Right lobe of liver (tissue), 4 donors: ENCODE data around the gene KSR2.

Experiments used
- POLR2A ChIP-seq: fragments of 450-650 bp; IDR thresholded peaks from one replicate; pipeline ENCODE4 v1.6.1; 2017; ENCODE audit warnings: antibody characterized with exemption, mild to moderate bottlenecking
- TF ChIP-seq, protein P1 (sequence below), 4 donors: fragments of 200-600 bp in 3 of 4; fragments of 450-650 bp in 1 of 4; IDR thresholded peaks; one replicate each; pipeline versions ENCODE4 v1.5.1 to v1.8.0; 2016 to 2022; ENCODE audit warnings: antibody characterized with exemption in 4 of 4, mild to moderate bottlenecking in 2 of 4
- donor health status: DM: no; HTN: no; CAD: no.
- donor health status: DM: no; HTN: no; CAD: no.
- donor health status: DM: no; HTN: yes; CAD: no.

- TF ChIP-seq, protein P1, sequence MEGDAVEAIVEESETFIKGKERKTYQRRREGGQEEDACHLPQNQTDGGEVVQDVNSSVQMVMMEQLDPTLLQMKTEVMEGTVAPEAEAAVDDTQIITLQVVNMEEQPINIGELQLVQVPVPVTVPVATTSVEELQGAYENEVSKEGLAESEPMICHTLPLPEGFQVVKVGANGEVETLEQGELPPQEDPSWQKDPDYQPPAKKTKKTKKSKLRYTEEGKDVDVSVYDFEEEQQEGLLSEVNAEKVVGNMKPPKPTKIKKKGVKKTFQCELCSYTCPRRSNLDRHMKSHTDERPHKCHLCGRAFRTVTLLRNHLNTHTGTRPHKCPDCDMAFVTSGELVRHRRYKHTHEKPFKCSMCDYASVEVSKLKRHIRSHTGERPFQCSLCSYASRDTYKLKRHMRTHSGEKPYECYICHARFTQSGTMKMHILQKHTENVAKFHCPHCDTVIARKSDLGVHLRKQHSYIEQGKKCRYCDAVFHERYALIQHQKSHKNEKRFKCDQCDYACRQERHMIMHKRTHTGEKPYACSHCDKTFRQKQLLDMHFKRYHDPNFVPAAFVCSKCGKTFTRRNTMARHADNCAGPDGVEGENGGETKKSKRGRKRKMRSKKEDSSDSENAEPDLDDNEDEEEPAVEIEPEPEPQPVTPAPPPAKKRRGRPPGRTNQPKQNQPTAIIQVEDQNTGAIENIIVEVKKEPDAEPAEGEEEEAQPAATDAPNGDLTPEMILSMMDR (IDR thresholded peaks at IDR 0.05), result no peak
- TF ChIP-seq POLR2A, result no peak
These were observed 412.9 kb downstream of the KSR2 start for GRCh38 chr12:117555889-117556288.
